T-helper 2 cell (primary cell): Measurements from ENCODE around the gene TBRG4.
A peak's percentile ranks its signal among the peaks of the same experiment; 100 is the strongest.
"Not testable (repeated sequence)": the region's sequence is repeated elsewhere in the genome, so short reads cannot be mapped to it uniquely, and the experiment has no call there.

Experiments
- DNase-seq, 5 experiments: peaks; one replicate each; pipeline versions ENCODE4 v3.0.0 to v3.0.0-alpha.2; 2012 to 2022
- total RNA-seq, 2 donors: gene quantifications; one replicate each; lab custom pipeline; 2026; lab: John Stamatoyannopoulos, UW

Gene TBRG4
- total RNA-seq = 73.9 to 92.1 reads per million in 2 donors

DNA sequence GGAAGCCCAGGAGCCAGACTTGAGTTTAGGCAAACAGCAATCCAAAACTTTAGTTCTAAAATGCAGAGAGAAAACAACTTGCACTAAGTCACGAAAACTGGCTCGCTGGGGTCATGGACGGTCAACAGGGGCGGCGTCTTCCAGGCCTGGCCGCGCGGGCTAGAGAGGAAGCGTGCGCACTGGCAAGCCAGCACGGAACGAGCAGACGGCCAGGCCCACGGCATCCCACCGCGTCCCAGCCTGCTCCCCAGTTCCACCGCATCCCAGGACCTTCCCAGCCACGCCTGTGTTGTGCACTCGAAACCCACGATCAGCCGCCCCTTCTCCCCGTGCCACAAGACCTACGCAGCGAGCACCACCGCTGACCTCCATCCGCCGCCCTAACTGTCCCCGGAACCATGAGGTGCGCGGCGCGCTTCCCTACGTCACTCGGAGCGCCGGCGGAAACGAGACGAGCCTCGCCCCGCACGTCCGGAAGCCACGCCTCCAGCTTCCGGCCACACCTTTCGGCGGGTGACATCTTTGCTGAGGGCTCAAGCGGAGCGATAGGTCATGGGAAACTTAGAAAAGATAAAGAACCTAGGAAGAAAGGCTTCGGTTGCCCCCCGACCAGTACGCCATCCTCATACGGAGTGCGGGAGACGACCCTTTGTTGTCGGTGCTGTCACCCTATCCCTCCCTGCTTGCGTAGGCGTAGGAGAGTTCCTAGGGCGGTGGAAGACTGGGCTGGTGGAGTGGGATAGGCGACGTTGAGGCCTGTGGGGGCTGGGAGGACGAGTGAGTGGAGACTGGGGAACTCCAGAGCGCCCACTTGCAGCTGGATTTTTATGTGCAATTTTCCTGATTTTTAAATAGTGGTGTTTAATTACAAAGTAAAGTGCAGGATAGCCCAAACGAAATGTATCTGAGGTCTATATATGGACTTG, at the start of gene TBRG4:
TBRG4 (minus strand) TSS at position 400 of the 926 bp plus-strand sequence. CDS start 2,460 bp downstream, outside the sequence.
- peak; percentile 86 to 97 (median 90) for DNase-seq

DNA sequence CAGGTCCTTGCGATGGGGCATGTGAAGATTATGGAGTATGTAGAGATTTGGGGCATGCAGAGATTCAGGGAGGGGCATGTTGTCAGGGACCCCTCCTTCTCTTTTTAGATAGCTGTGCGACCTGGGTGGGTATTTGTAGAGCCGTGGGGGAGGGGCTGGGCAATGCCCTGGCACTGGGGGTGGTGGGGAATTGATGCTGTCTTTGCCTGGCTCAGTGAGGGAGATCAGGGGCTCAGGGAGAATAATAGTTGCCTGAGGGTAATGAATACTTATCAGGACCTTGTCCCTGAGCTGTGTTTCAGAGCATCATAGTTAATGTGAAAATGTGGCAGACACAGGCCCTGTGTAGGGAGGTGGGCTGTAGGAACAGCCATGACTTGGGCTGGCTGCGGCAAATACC, 49.6 kb upstream of the TBRG4 start:
- DNase-seq = no peak

DNA sequence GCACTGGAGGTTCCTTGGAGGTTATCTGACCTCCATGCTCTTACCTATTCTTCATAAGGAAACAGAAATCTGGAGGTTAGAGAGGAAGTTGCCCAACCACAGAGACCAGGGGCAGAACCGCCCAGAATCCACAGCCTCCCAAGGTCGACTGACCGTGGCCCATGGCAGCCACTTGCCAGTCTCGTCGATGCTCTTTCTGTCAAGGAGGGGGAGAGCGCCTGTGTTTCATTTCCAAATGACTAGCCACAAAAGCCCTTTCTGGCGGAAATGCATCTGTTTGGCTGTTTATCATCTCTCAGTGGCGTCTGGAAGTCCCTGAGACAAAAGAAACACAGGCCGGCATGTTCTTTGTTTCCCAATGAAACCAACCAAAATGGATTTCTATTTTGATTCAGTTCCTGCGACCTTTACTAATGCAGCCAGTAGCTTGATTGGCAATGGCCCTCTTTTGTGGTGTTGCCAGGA, 49.0 kb upstream of the TBRG4 start:
- DNase-seq = peak in 1 of 5 experiments; percentile 11

DNA sequence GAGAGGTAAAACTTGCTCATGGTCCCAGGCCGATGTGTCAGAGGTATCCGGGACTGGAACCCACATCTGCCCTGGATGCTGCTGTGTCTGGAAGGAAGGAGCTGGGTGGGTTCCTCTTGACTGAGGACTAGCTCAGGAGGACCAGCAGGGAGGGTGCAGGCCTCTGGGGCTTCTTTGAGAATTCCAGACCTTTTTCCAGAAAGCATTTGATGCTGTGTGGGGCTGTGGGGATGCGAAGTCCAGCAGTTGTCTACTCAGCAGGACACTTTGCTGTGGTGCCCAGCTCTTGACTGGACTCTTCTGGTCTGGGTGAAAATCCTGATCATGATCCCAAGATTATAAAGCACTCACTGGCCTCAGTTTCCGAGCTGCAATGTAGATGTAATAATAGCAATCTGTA, 47.8 kb upstream of the TBRG4 start:
- no peak for DNase-seq

DNA sequence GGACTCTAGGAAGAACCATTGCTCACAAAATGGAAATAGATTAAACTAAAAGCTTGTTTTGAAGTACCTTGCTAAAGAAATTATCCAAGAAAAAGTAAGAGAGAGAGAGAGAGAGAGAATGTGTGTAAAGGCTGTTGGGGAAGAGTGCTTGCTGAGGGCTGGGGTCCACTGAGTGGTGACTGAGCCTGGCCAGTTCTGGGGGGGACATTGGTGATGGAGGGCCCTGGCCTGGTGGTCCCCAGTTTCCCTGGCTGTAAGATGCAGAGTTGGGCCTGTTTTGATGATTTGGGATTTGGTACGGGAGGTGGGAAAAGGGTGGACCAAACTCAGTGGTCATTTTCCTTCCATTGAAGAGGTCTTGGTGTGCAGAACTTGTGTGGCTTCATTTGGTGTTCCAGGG, 47.0 kb upstream of the TBRG4 start:
- no peak for DNase-seq

DNA sequence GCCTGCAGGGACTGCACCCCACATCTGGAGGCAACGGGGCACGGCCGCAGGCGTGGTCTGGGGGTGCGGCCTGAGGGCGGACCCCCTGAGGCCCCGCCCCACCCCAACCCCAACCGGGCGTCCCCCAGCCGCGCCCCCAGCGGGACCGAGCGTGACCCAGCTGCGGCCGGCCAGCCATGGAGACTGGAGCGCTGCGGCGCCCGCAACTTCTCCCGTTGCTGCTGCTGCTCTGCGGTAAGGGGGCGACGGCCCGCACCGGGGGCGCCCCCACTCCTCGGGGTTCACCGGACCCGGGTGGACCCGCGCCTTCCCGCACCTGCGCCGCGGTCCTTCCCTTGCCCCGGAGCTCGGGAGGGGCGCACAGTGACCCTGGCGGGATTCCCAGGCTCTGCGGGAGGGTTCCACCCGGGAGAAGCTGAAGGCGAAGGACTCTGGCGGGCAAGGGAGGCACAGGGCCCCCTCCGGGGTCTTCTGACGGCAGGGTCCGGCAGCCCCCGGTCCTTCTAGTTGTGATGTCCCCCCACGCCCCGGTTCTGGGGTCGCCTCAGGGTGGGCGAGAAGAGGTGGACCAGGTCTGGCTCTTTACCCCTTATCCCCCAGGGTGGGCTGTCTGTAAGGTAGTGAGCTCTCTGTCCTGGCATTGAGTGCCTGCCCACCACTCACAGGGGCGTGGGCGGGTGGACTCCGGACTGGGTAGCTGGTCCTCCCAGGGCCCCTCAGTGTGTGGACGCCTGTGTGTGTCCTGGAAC, 46.3 kb upstream of the TBRG4 start, which contains the start of gene RAMP3:
RAMP3 (plus strand) TSS at position 139 of the 749 bp plus-strand sequence; CDS start at position 177, 38 bp downstream.
- DNase-seq = no peak

DNA sequence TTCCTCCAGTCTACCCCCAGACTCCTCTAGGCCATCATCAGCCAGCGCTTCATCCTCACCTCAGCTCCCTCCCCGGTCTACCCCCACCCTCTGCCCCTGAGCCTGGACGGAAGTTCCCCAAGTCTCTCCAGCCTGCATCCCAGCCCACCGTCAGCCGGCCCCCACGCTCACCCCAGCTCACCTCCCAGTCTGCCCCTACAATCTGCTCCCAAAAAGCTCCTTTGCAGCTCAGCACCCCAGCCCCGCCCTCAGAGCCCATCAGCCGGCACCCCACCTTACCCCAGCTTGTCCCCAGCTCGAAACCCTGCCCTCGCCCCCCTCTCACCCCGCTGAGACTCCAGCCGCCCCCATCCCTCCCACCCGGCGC, 45.8 kb upstream of the TBRG4 start:
- no peak for DNase-seq

DNA sequence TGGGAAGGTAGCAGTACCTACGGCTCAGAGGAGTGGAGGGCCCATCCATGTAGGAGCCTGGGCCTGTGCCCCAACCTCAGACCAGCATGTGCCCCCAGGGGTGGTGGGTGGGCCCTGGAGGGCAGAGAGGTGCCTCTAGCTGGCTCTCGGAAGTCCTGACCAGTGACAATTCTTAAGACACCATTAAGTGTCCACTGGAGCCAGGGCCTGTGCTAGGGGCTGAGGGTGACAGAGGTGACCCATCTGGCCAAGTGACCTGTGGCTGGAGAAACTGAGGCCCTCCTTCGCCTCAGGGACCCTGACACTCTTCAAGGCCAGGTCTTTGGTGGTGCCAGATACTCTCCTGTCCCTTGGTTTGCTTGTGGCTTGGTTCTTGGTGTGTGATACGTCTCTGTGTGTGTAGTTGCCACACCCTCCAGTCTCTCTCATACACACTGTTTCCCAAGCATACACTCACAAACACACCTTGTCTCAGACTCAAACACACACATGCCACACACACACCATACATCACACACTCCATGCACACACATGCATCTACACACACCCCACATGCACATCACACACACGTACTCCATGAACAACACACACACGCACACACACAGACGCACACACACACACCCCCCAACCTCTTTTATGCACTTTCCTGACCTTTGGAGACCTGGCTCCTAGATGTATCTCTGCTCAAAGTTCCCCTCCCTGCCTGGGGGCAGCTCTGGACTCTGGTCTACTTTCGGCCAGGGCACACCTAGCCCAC, 45.2 kb upstream of the TBRG4 start:
- no peak for DNase-seq

DNA sequence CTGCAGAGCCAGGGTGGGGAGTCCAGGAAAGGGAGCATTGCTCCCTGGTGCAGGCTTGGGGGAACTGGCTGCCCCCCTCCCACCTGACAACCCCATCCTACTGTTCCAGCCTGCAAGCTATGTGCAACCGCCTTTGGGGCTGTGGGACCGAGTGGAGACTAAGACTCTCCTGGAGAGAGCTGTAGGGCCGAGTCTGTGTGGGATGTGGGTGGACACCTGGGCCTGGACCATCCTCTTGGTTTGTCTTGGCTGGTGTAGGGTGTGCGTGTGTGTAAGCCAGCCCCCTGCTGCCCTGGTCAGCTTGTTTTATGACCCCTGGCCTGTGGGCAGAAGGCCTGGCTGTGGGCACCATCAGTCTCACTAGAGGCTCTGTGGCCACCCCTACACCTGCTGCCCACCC, 44.4 kb upstream of the TBRG4 start:
- DNase-seq = no peak

DNA sequence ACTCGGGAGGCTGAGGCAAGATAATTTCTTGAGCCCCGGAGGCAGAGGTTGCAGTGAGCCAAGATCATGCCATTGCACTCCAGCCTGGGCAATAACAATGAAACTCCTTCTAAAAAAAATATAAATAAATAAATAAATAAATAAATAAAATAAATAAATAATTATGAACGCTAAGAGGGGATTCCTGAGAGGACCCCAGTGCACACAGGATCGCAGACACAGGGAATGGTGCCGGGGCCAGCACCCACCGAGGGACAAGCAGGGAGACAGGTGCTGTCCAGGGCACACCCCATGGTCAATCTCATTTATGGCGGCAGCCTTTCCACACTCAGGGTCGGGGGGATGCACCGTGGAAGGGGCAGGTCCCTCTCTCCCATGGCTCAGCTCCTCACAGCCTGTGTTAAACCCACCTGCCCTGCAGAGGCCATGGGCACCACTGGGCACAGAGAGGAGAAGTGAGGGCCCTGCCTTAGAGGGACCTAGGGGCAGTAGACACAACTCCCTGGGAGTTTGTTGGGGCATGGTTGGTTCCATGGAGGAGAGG, 43.9 kb upstream of the TBRG4 start:
- DNase-seq = no peak

DNA sequence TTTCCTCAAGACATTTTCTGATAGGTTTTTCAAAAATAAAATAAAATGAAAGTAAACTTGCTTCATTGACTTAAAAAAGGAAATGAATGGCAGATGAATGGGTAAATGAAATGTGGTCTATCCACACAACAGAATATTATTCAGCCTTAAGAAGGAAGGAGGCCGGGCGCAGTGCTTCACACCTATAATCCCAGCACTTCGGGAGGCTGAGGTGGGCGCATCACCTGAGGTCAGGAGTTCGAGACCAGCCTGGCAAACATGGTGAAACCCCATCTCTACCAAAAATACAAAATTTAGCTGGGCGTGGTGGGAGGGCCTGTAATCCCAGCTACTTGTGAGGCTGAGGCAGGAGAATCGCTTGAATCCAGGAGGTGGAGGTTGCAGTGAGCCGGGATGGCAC, 42.4 kb upstream of the TBRG4 start:
- not testable (repeated sequence) for DNase-seq

DNA sequence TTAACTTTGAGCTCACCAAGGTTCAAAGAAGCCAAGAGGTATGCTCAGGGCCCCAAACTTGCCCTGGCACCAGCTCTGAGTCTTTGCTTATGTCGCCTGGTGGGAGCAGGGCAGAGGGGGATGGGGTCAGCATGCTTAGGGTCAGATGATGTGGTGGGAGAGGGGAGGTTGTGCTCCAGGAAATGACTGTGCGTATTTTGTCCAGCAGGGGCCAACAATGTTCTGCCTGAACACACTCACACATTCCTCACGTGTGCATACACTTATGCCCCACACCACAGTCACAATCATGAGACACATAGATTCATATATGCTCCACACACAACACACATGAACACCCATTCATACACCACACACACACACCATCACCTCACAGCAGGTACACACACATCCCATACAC, 41.7 kb upstream of the TBRG4 start:
- DNase-seq = no peak

DNA sequence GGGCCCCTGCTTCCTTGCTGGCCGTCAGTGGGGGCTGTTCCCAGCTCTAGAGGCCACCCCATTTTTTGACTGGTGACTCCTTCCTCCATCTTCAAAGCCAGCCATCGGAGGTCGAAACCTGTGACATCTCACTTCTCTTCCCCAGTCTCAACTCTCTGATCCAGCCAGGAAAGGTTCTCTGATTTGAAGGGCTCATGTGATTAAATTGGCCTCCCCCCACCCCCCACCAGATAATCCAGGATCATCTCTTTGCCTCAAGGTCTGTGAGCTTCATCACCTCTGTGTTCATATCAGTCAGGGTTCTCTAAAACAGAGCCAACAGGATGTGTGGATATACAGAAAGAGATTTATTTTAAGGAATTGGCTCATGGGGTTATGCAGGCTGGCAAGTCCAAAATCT, 40.5 kb upstream of the TBRG4 start:
- no peak for DNase-seq

DNA sequence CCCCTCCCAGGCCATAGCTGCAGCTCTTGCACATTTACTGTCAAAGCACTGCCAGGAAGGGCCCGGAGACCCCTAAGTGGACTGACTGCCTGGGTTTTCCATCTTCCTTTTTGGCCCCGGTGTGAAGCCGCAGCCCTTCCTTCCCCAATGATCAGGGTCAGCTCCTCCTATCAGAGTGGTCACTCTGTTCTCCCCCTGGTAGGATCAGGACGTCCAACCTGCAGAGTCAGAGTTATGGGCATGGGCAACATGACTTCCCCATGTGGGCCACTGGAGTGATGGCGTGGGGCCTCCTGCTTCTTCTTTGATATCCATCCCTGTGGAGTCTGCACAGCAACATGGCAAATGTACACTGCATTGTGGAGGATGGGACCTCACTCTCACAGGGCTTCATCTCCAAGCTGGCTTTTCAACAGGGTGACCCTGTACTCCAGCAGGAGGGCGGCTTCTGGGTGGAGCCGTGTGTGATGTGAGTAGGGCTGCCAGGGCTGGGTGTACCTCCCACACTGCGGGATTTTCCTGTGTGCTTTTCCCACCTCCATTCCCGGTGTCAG, 39.7 kb upstream of the TBRG4 start:
- DNase-seq = no peak

DNA sequence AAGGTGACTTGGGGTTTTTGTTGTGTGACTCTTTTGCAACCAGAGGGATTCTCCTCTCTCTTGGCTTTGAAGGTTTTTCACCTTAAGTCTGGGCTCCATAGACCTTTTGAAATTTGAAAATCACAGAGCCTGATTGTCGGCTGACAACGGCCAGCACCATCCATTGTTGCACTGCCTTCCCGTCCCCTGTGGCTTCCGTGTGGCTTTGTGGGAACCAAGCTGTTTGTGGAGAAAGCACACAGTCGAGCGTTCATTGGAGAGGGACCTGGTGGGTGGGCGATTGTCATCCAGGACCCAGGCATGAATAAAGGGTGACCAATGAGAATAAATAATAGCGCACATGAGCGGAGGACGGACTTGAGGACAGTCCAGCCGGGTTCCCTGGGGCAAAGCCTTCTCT, 38.7 kb upstream of the TBRG4 start:
- DNase-seq = no peak

DNA sequence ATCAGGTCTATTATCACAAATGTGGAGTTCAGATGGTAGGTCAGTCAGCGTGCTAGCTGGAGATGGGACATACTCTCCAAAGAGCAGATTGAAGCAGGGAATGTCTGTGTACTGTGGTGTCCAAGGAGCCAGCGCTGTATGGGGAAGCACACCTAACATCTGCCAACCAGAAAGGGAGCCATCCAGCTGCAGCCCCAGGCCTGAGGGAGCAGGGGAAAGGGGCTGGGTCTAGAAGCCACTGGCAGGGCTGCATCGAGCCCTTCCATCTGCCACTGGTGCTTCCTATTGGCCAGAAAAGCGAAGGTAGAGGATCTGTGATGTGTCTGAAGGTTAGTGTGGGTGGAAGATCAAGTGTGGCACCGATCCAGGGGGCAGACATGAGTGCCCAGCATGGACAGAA, 38.1 kb upstream of the TBRG4 start:
- DNase-seq = no peak

DNA sequence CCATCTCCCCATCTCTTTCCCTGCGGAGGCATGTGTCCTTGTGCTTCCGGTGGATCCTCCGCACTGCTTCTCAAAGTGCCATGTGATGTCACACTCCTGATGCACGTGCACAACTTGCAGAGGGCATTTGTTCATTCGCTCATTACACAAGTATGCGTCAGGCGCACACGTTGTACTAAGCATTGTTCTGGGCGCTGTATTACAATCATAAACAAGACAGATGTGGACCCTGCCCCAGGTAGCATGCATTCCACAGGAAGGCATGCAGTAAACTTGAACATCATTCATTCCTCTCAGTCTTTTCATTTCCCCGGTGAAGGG, 37.1 kb upstream of the TBRG4 start:
- DNase-seq = no peak

DNA sequence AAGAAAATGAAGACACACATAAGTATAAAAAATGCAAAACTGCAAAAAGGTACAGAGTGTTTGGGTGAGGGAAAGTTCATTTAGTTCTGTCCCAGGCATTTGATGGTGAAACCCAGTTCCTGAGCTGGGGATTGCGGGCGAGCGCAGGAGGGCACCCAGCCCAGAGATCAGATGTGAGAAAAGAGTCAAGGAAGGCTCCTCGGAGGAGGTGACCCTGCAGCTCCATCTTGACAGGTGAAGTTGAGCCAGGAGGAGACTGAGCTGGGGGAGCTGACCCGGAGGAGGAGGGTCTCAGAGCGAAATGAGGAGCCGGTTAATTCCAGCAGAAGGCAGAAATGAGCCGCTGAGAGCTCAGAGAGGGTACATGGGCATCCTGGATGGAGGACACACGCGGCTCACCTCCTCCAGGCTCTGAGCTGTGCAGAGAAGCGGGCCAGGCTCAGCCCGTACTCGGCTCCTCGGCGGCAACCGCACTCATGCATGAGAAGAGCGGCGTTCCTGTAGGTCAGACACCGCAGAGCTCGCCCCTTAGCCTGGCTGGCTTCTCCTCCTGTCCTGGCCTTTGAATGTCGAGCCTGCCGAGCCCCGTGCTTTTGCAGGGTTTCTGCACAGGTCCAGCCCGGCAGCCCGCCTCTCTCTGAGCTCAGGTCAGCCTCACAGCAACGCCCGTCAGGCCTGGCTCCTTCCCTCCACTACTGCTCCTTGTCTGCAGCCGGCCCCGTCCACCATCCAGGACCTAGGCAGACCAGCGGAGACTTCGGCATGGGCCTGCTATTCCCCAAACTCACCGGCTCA, 36.6 kb upstream of the TBRG4 start:
- DNase-seq = no peak

DNA sequence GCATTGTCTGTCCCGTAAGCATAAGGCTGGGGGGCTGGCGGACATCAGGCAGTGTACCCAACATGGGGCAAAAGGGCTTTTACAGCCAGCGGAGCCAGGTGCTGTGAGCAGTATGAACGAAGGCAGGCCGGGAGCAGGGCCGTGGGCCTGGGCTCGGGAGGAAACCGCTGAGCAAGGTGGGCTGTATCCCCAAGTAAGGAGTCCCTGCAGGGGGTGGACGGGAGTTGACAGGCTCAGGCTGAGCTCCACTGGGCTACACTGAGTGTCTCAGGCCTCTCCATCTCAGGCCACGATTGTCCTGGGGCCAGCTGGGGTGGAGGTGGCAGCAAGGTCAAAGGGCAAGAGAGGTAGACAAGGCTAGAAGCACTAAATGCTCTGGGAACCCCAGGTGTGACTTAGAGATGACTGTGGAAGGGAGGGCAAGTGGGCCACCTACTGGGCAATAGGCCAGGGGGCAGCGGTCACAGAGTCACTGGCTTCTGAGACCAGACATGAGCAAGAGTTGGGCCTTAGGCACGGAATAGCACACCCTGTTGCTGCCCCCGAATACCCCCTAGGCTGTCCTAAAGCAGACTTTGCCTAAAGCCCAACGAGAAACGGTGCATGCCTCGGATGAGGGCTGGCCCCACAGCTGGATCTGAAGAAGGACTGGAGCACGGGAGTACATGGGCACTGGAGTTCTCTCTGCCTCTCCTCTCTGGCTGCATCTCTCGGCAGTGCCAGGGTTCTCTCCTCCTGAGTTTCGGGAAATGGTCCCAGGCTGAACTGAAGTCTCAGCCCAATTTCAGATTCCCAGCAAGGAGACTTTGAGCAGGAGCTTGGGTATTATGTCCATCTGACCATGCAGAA, 35.3 kb upstream of the TBRG4 start:
- no peak for DNase-seq

DNA sequence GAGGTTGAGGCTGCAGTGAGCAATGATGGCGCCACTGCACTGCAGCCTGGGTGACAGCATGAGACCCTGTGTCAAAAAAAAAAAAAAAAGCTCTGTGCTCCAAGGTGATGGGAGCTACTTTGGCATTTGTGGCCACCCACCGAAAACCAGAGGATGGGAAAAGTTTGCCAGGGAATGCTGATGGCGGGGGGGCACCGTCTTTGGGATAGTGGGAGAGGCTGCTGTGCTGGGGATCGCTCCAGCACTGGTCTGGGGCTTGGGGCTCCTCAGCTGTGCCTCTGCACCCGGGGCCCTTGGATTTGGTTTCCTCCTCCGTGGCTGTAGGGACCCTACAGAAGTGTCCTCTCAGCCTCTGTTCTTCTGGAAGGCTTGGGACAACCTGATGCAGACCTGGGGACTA, 34.4 kb upstream of the TBRG4 start:
- DNase-seq = no peak

DNA sequence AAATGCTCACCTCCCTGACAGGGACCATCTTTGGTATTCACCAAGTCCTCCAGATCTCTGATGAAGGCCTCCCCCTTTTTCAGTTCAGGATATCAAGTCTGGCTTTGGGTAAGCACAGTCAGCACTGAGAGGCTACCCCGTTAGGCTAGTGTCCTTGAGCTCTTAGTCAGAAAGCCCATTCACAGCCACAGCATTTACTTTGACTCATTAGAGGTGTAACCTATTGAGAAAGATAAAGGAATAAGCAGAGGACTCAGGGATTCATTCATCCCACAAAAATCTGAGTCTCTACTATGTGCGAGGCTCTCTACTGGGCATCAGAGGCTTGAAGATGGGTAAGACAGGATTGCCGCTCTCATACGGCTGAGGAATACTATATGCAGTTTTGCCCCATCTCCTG, 32.1 kb upstream of the TBRG4 start:
- no peak for DNase-seq
